Activated naive CD8-positive, alpha-beta T cell (primary cell): ENCODE data around the gene DENND4B.
"Not testable (repeated sequence)": the region's sequence is repeated elsewhere in the genome, so short reads cannot be mapped to it uniquely, and the experiment has no call there.

ENCODE experiments used
- H3K27ac Mint-ChIP-seq: one replicate; pipeline ENCODE4 v1.8.0; 2021; ENCODE audit warnings: mixed read lengths
- H3K27me3 Mint-ChIP-seq: one replicate; pipeline ENCODE4 v1.8.0; 2021; ENCODE audit warnings: mixed read lengths
- H3K36me3 Mint-ChIP-seq: one replicate; pipeline ENCODE4 v1.8.0; 2021; ENCODE audit warnings: mixed read lengths
- H3K4me1 Mint-ChIP-seq: one replicate; pipeline ENCODE4 v1.8.0; 2021; ENCODE audit warnings: low read depth, mixed read lengths
- H3K4me3 Mint-ChIP-seq: one replicate; pipeline ENCODE4 v1.8.0; 2021; ENCODE audit warnings: mild to moderate bottlenecking, mixed read lengths
- H3K9me3 Mint-ChIP-seq: one replicate; pipeline ENCODE4 v1.8.0; 2021; ENCODE audit warnings: low read depth, mixed read lengths

Gene DENND4B

GRCh38 chr1:153946622-153947241, at the start of gene DENND4B:
Gene DENND4B, minus strand, starts transcription at chr1:153946718. Its CDS starts 2,344 bp downstream, at chr1:153944374.
- Mint-ChIP-seq H3K9me3 (no peaks in the 10 kb centered on the region), H3K4me3 (peak within 1 kb of the TSS; percentile 92), H3K36me3 (peaks cover 4% of the 10 kb centered on the region), H3K27me3 (no peaks in the 10 kb centered on the region), H3K27ac (peak within 1 kb of the TSS; percentile 91), H3K4me1 (peaks cover 27% of the 10 kb centered on the region)

- Mint-ChIP-seq H3K36me3 (peaks cover 21% of the 10 kb centered on the region), H3K27me3 (no peaks in the 10 kb centered on the region), H3K4me1 (peaks cover 25% of the 10 kb centered on the region), H3K27ac (peak overlapping the region; percentile 61), H3K4me3 (peak overlapping the region; percentile 62), H3K9me3 (no peaks in the 10 kb centered on the region)
Observed at GRCh38 chr1:153995640-153996039, 49.1 kb upstream of the DENND4B start.

- H3K4me1 Mint-ChIP-seq: peaks cover 29% of the 10 kb centered on the region
Observed at GRCh38 chr1:153995202-153995601, 48.7 kb upstream of the DENND4B start.

GRCh38 chr1:153991806-153992205, 45.3 kb upstream of the DENND4B start:
- Mint-ChIP-seq H3K27me3 (no peaks in the 10 kb centered on the region), H3K4me1 (peaks cover 38% of the 10 kb centered on the region), H3K36me3 (peaks cover 21% of the 10 kb centered on the region), H3K27ac (peak overlapping the region; percentile 99), H3K9me3 (no peaks in the 10 kb centered on the region), H3K4me3 (peak overlapping the region; percentile 99)

More at GRCh38 chr1:153995202-153995601, 48.7 kb upstream of the DENND4B start:
- Mint-ChIP-seq H3K4me3 (peak overlapping the region; percentile 62), H3K27ac (peak overlapping the region; percentile 61), H3K36me3 (peaks cover 21% of the 10 kb centered on the region), H3K27me3 (no peaks in the 10 kb centered on the region), H3K9me3 (no peaks in the 10 kb centered on the region)

GRCh38 chr1:153991151-153991630, 44.7 kb upstream of the DENND4B start:
- Mint-ChIP-seq H3K4me3 (peak overlapping the region; percentile 99), H3K4me1 (peaks cover 43% of the 10 kb centered on the region), H3K27ac (peak overlapping the region; percentile 99), H3K36me3 (peaks cover 21% of the 10 kb centered on the region), H3K27me3 (no peaks in the 10 kb centered on the region), H3K9me3 (no peaks in the 10 kb centered on the region)

GRCh38 chr1:153990468-153991150, 44.1 kb upstream of the DENND4B start, which contains the start of gene RPS27:
Gene RPS27, plus strand, starts transcription at chr1:153990762. Its CDS starts 35 bp downstream, at chr1:153990797.
- Mint-ChIP-seq H3K4me1 (peaks cover 48% of the 10 kb centered on the region), H3K36me3 (peaks cover 18% of the 10 kb centered on the region), H3K9me3 (no peaks in the 10 kb centered on the region), H3K4me3 (peak within 1 kb of the TSS; percentile 99), H3K27ac (peak within 1 kb of the TSS; percentile 99), H3K27me3 (no peaks in the 10 kb centered on the region)

GRCh38 chr1:153987621-153988020, 41.1 kb upstream of the DENND4B start:
- H3K9me3 Mint-ChIP-seq: no peaks in the 10 kb centered on the region
- H3K27me3 Mint-ChIP-seq: no peaks in the 10 kb centered on the region
- H3K4me1 Mint-ChIP-seq: peaks cover 51% of the 10 kb centered on the region
- H3K27ac Mint-ChIP-seq: no peak overlapping the region
- no peak overlapping the region for H3K4me3 Mint-ChIP-seq
- peaks cover 12% of the 10 kb centered on the region for H3K36me3 Mint-ChIP-seq

GRCh38 chr1:153985941-153986761, 39.6 kb upstream of the DENND4B start, which contains the start of gene RAB13:
Gene RAB13, minus strand, starts transcription at chr1:153986339. Its CDS starts 103 bp downstream, at chr1:153986236.
- Mint-ChIP-seq H3K27ac (peak within 1 kb of the TSS; percentile 99), H3K27me3 (no peaks in the 10 kb centered on the region), H3K36me3 (peaks cover 1% of the 10 kb centered on the region), H3K4me3 (peak within 1 kb of the TSS; percentile 96), H3K4me1 (peaks cover 40% of the 10 kb centered on the region), H3K9me3 (no peaks in the 10 kb centered on the region)

- no peaks in the 10 kb centered on the region for H3K36me3 Mint-ChIP-seq
- no peaks in the 10 kb centered on the region for H3K27me3 Mint-ChIP-seq
- peak overlapping the region; percentile 96 for H3K4me3 Mint-ChIP-seq
- peaks cover 36% of the 10 kb centered on the region for H3K4me1 Mint-ChIP-seq
- peak overlapping the region; percentile 99 for H3K27ac Mint-ChIP-seq
- no peaks in the 10 kb centered on the region for H3K9me3 Mint-ChIP-seq
Observed at GRCh38 chr1:153985341-153985912, 38.9 kb upstream of the DENND4B start.

- H3K4me1 Mint-ChIP-seq: peaks cover 30% of the 10 kb centered on the region
- H3K27me3 Mint-ChIP-seq: no peaks in the 10 kb centered on the region
- peak overlapping the region; percentile 8 for H3K4me3 Mint-ChIP-seq
- no peaks in the 10 kb centered on the region for H3K9me3 Mint-ChIP-seq
- no peaks in the 10 kb centered on the region for H3K36me3 Mint-ChIP-seq
- H3K27ac Mint-ChIP-seq: peak overlapping the region; percentile 58
Observed at GRCh38 chr1:153984123-153984894, 37.8 kb upstream of the DENND4B start.

- not testable (repeated sequence) for H3K9me3 Mint-ChIP-seq, H3K27me3 Mint-ChIP-seq, H3K27ac Mint-ChIP-seq, H3K36me3 Mint-ChIP-seq, H3K4me3 Mint-ChIP-seq
- H3K4me1 Mint-ChIP-seq: peaks cover 39% of the 10 kb centered on the region
Observed at GRCh38 chr1:153981735-153982134, 35.2 kb upstream of the DENND4B start.

GRCh38 chr1:153979091-153979490, 32.6 kb upstream of the DENND4B start:
- peaks cover 33% of the 10 kb centered on the region for H3K4me1 Mint-ChIP-seq
- H3K27ac Mint-ChIP-seq: peak overlapping the region; percentile 96
- peak overlapping the region; percentile 97 for H3K4me3 Mint-ChIP-seq
- H3K27me3 Mint-ChIP-seq, H3K9me3 Mint-ChIP-seq, H3K36me3 Mint-ChIP-seq: not testable (repeated sequence)

- Mint-ChIP-seq H3K4me3 (peak overlapping the region; percentile 97), H3K27ac (peak overlapping the region; percentile 96), H3K9me3 (no peaks in the 10 kb centered on the region), H3K36me3 (peaks cover 5% of the 10 kb centered on the region), H3K4me1 (peaks cover 34% of the 10 kb centered on the region), H3K27me3 (no peaks in the 10 kb centered on the region)
Observed at GRCh38 chr1:153978274-153978909, 31.9 kb upstream of the DENND4B start.
